Chondrocyte (in vitro differentiated cells): ENCODE results near the gene MEA1. TPM values are rescaled to one million over a fixed set of nuclear protein-coding genes. Genes with fewer than 3 reads are reported as not detected.

Experiments
- DNase-seq: peaks from one replicate; pipeline ENCODE4 v3.0.0; 2021; ENCODE audit warnings: mixed read lengths, low spot score
- H3K27ac Mint-ChIP-seq: one replicate; pipeline ENCODE4 v1.8.0; 2021; ENCODE audit warnings: mild to moderate bottlenecking, moderate library complexity, mixed read lengths; ENCODE audit not compliant: unreplicated experiment
- H3K27me3 Mint-ChIP-seq: 2 replicates; pipeline ENCODE4 v1.8.0; 2021; ENCODE audit warnings: low read depth, mixed read lengths
- H3K36me3 Mint-ChIP-seq: 2 replicates; pipeline ENCODE4 v1.8.0; 2021; ENCODE audit warnings: low read depth, mixed read lengths
- H3K4me1 Mint-ChIP-seq: 2 replicates; pipeline ENCODE4 v1.8.0; 2021; ENCODE audit warnings: low read depth, mild to moderate bottlenecking, mixed read lengths
- H3K4me3 Mint-ChIP-seq: one replicate; pipeline ENCODE4 v1.8.0; 2021; ENCODE audit warnings: mild to moderate bottlenecking, moderate library complexity, mixed read lengths; ENCODE audit not compliant: unreplicated experiment
- H3K9me3 Mint-ChIP-seq: 2 replicates; pipeline ENCODE4 v1.8.0; 2021; ENCODE audit warnings: low read depth, mixed read lengths
- total RNA-seq: library from RNA; stranded (reverse); gene quantifications from 3 replicates; pipeline ENCODE4 v1.2.1, GENCODE V29; 2021
- TF ChIP-seq, protein P1 (sequence below): fragments of 200-600 bp; sonication (generic); IDR thresholded peaks from 2 replicates; pipeline ENCODE4 v1.5.0; 2021; ENCODE audit warnings: antibody characterized with exemption, mild to moderate bottlenecking, moderate library complexity

MEA1 gene
- total RNA-seq, 1 donor from 2014 or later, result 71.1 TPM

DNA sequence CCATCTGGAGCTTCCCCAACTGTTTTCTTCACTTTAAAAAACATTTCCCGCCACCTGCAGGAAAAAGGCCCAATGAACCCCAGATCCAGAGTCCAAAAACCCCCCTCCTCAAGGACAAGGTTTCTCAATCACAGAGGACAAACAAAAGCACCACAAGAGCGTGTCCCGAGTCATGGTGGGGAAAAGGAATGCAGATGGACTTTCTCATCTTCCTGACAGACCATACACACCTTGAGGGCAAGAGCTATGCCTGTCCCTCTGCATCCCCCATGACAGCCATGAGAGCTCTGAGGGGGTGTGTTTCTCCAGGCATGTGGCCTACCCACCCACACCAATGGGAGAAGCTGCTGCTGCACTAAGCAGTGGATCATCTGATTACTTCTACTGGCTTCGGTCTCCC, 43.8 kb downstream of the MEA1 start:
- no peak overlapping the region for H3K4me3 Mint-ChIP-seq
- no peak overlapping the region for H3K27ac Mint-ChIP-seq
- TF ChIP-seq, protein P1, sequence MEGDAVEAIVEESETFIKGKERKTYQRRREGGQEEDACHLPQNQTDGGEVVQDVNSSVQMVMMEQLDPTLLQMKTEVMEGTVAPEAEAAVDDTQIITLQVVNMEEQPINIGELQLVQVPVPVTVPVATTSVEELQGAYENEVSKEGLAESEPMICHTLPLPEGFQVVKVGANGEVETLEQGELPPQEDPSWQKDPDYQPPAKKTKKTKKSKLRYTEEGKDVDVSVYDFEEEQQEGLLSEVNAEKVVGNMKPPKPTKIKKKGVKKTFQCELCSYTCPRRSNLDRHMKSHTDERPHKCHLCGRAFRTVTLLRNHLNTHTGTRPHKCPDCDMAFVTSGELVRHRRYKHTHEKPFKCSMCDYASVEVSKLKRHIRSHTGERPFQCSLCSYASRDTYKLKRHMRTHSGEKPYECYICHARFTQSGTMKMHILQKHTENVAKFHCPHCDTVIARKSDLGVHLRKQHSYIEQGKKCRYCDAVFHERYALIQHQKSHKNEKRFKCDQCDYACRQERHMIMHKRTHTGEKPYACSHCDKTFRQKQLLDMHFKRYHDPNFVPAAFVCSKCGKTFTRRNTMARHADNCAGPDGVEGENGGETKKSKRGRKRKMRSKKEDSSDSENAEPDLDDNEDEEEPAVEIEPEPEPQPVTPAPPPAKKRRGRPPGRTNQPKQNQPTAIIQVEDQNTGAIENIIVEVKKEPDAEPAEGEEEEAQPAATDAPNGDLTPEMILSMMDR, result no peak
- no peak for DNase-seq
- no peaks in the 10 kb centered on the region for H3K27me3 Mint-ChIP-seq
- H3K9me3 Mint-ChIP-seq, result no peaks in the 10 kb centered on the region
- H3K4me1 Mint-ChIP-seq, result peaks cover 9% of the 10 kb centered on the region
- peaks cover 11% of the 10 kb centered on the region for H3K36me3 Mint-ChIP-seq

DNA sequence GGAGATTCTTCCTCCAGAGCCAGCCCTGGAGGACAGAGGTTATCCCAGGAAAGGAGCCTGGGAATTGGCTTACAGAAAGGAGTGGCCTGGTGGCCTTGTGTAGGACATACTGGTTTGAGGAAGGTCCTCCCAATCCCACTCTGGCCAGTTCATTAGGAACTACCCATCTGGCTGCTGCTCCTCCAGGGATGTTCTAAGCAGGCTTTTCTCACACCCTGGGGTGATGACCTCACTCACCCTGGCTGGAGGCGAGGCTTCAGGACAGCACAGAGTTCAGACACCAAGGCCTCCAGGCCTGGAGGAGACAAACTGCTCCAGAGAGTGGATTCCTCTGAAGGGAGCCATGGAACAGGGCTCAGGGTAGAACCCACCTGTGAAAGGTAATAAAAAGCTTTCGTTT, 44.3 kb downstream of the MEA1 start:
- Mint-ChIP-seq H3K27ac (no peak overlapping the region), H3K9me3 (no peaks in the 10 kb centered on the region), H3K36me3 (peaks cover 11% of the 10 kb centered on the region), H3K4me1 (peaks cover 9% of the 10 kb centered on the region), H3K4me3 (no peak overlapping the region), H3K27me3 (no peaks in the 10 kb centered on the region)
- DNase-seq, result no peak
- TF ChIP-seq, protein P1, result no peak

DNA sequence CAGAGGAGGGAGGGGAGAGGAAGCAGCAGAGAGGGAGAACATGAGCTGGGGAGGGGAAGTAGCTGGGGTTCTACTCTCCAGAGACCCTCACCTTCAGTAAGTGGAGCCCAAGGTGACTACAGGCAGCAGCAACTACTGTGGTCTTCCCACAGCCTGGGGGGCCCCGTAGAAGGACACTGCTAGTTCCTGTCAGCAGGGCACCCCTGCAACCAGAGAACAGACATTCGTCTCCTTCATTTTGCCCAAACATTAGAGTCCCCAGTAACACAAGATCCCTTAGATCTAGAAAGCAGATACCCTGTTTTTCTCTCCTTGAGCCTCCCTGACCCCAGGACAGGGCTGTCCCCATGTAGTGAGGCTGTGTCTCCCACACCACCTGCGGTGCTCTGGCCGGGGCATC, 45.0 kb downstream of the MEA1 start:
- H3K4me3 Mint-ChIP-seq, result no peak overlapping the region
- TF ChIP-seq, protein P1, result no peak
- H3K27ac Mint-ChIP-seq, result no peak overlapping the region
- peaks cover 8% of the 10 kb centered on the region for H3K36me3 Mint-ChIP-seq
- DNase-seq, result no peak
- H3K27me3 Mint-ChIP-seq, result no peaks in the 10 kb centered on the region
- H3K4me1 Mint-ChIP-seq, result peaks cover 9% of the 10 kb centered on the region
- H3K9me3 Mint-ChIP-seq, result no peaks in the 10 kb centered on the region

DNA sequence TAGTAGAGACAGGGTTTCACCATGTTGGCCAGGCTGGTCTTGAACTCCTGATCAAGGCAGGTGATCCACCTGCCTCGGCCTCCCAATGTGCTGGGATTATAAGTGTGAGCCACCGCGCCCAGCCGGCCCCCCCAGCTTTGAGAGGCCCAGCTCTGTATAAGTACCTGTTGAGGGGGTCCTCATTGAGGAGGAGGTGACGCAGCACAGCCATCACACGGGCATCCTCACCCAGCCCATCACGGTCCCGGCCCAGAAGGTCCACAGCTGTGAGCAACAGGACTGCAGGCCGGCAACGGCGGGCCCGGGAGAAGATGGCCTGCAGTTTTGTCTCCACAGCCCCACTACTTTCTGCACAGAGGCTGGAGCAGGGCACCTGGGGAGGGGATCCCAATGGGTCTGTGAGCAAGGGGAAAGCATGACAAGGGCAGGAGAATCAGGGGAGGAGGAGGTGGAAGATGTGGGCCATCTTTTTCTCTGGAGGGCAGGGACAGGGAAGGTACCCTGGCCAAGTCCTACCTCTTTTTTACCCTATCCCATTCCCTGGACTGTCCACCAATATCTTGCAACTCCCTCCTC, 45.5 kb downstream of the MEA1 start:
- no peak for DNase-seq
- Mint-ChIP-seq H3K27me3 (no peaks in the 10 kb centered on the region), H3K36me3 (peaks cover 7% of the 10 kb centered on the region), H3K27ac (no peak overlapping the region), H3K4me3 (no peak overlapping the region), H3K4me1 (peaks cover 9% of the 10 kb centered on the region), H3K9me3 (no peaks in the 10 kb centered on the region)
- TF ChIP-seq, protein P1, result no peak

DNA sequence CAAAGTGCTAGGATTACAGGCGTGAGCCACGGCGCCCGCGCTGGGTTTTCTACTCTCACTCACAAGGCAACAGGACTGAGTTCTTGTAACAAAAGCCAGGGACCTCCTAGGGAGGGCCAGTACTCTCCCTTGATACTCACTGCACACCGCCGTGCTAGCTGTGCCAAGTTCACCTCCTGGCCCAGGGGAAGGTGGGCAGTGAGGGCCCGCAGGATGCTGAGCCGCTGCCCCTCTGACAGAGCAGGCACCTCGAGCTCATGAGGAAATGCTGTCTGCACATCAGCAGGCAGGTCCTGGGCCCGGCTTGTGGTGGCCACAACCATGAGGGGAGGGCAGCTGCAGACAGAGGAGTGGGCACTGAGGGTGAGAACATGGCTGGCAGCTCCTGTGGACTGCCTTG, 46.5 kb downstream of the MEA1 start:
- Mint-ChIP-seq H3K27me3 (no peaks in the 10 kb centered on the region), H3K4me3 (no peak overlapping the region), H3K9me3 (no peaks in the 10 kb centered on the region), H3K36me3 (peaks cover 9% of the 10 kb centered on the region), H3K27ac (no peak overlapping the region), H3K4me1 (peaks cover 9% of the 10 kb centered on the region)
- DNase-seq, result no peak
- TF ChIP-seq, protein P1, result no peak
